Activated CD8-positive, alpha-beta T cell treated with anti-CD3 and anti-CD28 coated beads for 36 hours (primary cell): Measurements from ENCODE around the gene PITPNC1. TPM values are rescaled to one million over a fixed set of nuclear protein-coding genes. Genes with fewer than 3 reads are reported as not detected.

ENCODE experiments used
- ATAC-seq: fragments of 200-7000 bp; cut with Tn5 transposase; one replicate; pipeline ENCODE4 v1.10.0; 2021; ENCODE audit warnings: mild to moderate bottlenecking, moderate library complexity
- CTCF ChIA-PET: fragments of 350-600 bp; sonication (Branson Sonifier 250); formaldehyde crosslinking; loops from one replicate; lab custom pipeline; 2021; ENCODE audit warnings: antibody characterized with exemption; lab: Charles Lee
- POLR2A ChIA-PET: fragments of 350-600 bp; sonication (Branson Sonifier 250); formaldehyde crosslinking; loops from one replicate; lab custom pipeline; 2021; ENCODE audit warnings: antibody characterized with exemption; lab: Charles Lee
- DNase-seq: peaks from one replicate; pipeline ENCODE4 v3.0.0-alpha.2; 2020
- H3K27ac Mint-ChIP-seq: one replicate; pipeline ENCODE4 v1.8.0; 2021; ENCODE audit warnings: mild to moderate bottlenecking, mixed read lengths
- H3K27me3 Mint-ChIP-seq: one replicate; pipeline ENCODE4 v1.8.0; 2021; ENCODE audit warnings: mixed read lengths
- H3K36me3 Mint-ChIP-seq: one replicate; pipeline ENCODE4 v1.8.0; 2021; ENCODE audit warnings: low read depth, mixed read lengths
- H3K4me1 Mint-ChIP-seq: one replicate; pipeline ENCODE4 v1.8.0; 2021; ENCODE audit warnings: low read depth, mixed read lengths
- H3K4me3 Mint-ChIP-seq: one replicate; pipeline ENCODE4 v1.8.0; 2021; ENCODE audit warnings: mild to moderate bottlenecking, moderate library complexity, mixed read lengths
- H3K9me3 Mint-ChIP-seq: one replicate; pipeline ENCODE4 v1.8.0; 2021; ENCODE audit warnings: mixed read lengths
- intact Hi-C: fragments of 100-400 bp; cut with micrococcal nuclease; formaldehyde crosslinking; loops from one replicate; pipeline ENCODE4 v1.10.0; 2022
- total RNA-seq, 2 experiments: library from RNA; stranded (reverse); gene quantifications; one replicate each; pipeline ENCODE4 v1.2.3, GENCODE V29; 2021
- TF ChIP-seq, protein P1 (sequence below): fragments of 200-600 bp; IDR thresholded peaks from one replicate; pipeline ENCODE4 v1.8.0; 2022; ENCODE audit warnings: antibody characterized with exemption, mild to moderate bottlenecking

PITPNC1 gene
- total RNA-seq, 2 experiments from 2014 or later: 51.8 to 56.3 TPM

DNA sequence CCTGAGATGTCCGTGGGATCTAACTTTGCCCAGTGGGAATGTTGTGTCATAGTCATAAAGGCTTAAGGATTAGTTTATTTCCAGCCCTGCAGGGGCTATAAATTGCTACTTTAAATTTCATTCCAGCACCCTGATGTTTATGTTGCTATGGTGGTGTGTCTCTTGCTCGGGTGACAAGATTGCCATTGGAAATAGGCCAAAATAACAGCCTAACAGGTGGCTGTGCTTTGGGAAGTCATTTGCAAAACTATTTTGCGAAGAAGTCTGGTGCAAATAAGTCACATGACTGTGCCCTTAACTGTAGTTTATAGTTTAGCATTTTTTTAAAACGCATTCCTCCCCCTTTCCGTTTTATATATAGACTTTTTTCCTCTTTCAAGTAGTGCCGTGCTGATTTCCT, 23.1 kb downstream of the PITPNC1 start:
- intact Hi-C loops: no loop called here
- Mint-ChIP-seq H3K27me3 (no peaks in the 10 kb centered on the region), H3K27ac (peak overlapping the region; percentile 82), H3K4me3 (peak overlapping the region; percentile 54), H3K9me3 (no peaks in the 10 kb centered on the region), H3K36me3 (peaks cover 30% of the 10 kb centered on the region), H3K4me1 (peaks cover 79% of the 10 kb centered on the region)
- DNase-seq (no peak), ATAC-seq (no peak)
- CTCF ChIA-PET: interaction anchor here (1.4 to 1.9 kb wide), 2 partner anchors 21 to 76 kb away, joined by 4 to 9 read pairs; no protein-coding TSS in a partner anchor
- TF ChIP-seq, protein P1, sequence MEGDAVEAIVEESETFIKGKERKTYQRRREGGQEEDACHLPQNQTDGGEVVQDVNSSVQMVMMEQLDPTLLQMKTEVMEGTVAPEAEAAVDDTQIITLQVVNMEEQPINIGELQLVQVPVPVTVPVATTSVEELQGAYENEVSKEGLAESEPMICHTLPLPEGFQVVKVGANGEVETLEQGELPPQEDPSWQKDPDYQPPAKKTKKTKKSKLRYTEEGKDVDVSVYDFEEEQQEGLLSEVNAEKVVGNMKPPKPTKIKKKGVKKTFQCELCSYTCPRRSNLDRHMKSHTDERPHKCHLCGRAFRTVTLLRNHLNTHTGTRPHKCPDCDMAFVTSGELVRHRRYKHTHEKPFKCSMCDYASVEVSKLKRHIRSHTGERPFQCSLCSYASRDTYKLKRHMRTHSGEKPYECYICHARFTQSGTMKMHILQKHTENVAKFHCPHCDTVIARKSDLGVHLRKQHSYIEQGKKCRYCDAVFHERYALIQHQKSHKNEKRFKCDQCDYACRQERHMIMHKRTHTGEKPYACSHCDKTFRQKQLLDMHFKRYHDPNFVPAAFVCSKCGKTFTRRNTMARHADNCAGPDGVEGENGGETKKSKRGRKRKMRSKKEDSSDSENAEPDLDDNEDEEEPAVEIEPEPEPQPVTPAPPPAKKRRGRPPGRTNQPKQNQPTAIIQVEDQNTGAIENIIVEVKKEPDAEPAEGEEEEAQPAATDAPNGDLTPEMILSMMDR: no peak
- POLR2A ChIA-PET: interaction anchor here (1.1 to 1.4 kb wide), 2 partner anchors 43 to 78 kb away, joined by 3 to 4 read pairs; no protein-coding TSS in a partner anchor

DNA sequence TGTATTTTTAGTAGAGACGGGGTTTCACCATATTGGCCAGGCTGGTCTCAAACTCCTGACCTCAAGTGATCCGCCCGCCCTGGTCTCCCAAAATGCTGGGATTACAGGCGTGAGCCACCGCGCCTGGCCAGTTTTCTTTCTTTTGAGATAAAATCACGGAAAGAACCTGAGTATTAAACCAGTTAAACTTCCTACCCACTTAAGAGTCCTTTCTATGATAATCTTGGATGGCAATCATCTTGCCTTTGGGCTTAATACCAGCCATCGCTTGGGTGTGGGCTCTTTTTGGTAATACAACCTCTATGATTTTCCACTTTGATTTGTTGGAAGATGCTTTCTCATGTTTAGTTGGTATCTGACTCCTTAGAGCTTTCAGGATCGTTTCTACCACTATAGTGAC, 24.0 kb downstream of the PITPNC1 start:
- POLR2A ChIA-PET: interaction anchor here (1.1 to 1.4 kb wide), 3 partner anchors 24 to 77 kb away, joined by 3 to 4 read pairs (median 3); partner anchors contain the start of gene PITPNC1
- CTCF ChIA-PET: interaction anchor here (1.4 to 1.9 kb wide), 3 partner anchors 10 to 75 kb away, joined by 3 to 9 read pairs (median 4); no protein-coding TSS in a partner anchor
- TF ChIP-seq, protein P1: no peak

DNA sequence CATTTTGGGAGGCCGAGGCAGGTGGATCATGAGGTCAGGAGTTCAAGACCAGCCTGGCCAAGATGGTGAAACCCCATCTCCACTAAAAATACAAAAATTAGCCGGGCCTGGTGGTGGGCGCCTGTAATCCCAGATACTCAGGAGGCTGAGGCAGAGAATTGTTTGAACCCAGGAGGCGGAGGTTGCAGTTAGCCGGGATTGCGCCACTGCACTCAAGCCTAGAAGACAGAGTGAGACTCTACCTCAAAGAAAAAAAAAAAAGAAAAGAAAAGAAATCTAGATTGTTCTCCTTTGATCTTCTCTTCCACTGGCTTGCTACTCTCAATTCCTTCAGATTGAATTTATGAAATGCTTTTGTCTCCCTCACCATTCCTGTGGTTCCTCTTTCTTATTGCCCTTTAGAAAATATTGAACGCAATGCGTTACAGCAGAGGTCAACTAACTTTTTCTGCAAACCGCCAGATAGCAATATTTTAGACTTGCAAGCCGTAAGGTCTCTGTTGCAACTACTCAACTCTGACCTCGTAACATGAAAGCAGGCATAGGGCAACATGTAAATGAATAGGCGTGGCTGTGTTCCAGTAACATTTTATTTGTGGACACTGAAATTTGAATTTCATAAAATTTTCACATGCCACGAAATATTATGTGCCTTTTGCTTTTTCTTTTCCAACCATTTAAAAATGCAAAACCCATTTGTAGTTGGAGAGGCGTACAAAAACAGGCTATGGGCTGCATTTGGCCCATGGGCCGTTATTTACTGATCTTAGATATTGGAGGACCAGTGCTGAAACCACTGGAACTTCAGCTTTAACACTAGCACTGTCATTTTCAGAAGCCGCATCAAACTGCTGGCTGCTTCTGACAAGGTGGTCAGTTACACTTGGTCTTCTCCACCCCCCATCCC, 24.8 kb downstream of the PITPNC1 start:
- no peak for DNase-seq
- POLR2A ChIA-PET: interaction anchor here (1.0 to 1.4 kb wide), 8 partner anchors 9 to 74 kb away, joined by 3 to 6 read pairs (median 4); partner anchors contain the start of gene PITPNC1
- Mint-ChIP-seq H3K4me3 (peak overlapping the region; percentile 54), H3K4me1 (peaks cover 81% of the 10 kb centered on the region), H3K27me3 (no peaks in the 10 kb centered on the region), H3K27ac (peak overlapping the region; percentile 90), H3K36me3 (peaks cover 33% of the 10 kb centered on the region), H3K9me3 (no peaks in the 10 kb centered on the region)
- peak; percentile 37 for ATAC-seq
- CTCF ChIA-PET: interaction anchor here (0.7 to 1.9 kb wide), 4 partner anchors 11 to 74 kb away, joined by 3 to 9 read pairs (median 4); partner anchors contain the start of gene PITPNC1
- intact Hi-C loops: no loop called here
- TF ChIP-seq, protein P1: no peak

More for the DNA sequence above, 24.0 kb downstream of the PITPNC1 start:
- ATAC-seq (no peak), DNase-seq (no peak)
- peaks cover 75% of the 10 kb centered on the region for H3K4me1 Mint-ChIP-seq
- no peaks in the 10 kb centered on the region for H3K27me3 Mint-ChIP-seq
- H3K36me3 Mint-ChIP-seq: peaks cover 30% of the 10 kb centered on the region
- no peaks in the 10 kb centered on the region for H3K9me3 Mint-ChIP-seq
- H3K4me3 Mint-ChIP-seq: peak overlapping the region; percentile 54
- intact Hi-C loops: no loop called here
- peak overlapping the region; percentile 90 for H3K27ac Mint-ChIP-seq

DNA sequence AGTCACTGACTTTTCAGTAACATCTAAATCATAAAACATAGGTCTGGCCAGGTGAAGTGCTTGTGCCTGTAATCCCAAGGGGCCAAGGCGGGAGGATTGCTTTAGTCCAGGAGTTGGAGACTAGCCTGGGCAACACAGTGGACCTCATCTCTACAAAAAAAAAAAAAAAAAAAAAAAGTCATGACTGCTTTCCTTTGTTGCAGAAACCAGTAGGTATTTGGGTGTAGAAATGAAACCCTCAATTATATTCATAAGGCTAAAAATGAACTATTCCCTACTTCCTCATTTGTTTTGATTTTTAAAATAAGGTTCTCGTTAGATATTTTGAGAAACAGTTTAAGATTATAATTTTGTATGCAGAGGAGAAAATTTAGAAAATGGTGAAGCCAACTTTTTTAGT, 26.0 kb downstream of the PITPNC1 start:
- intact Hi-C loops: no loop called here
- Mint-ChIP-seq H3K4me1 (peaks cover 80% of the 10 kb centered on the region), H3K4me3 (peak overlapping the region; percentile 54), H3K9me3 (no peaks in the 10 kb centered on the region), H3K36me3 (peaks cover 28% of the 10 kb centered on the region), H3K27me3 (no peaks in the 10 kb centered on the region), H3K27ac (peak overlapping the region; percentile 90)
- TF ChIP-seq, protein P1: no peak
- ATAC-seq (no peak), DNase-seq (no peak)
- ChIA-PET CTCF (no interaction called here), POLR2A (interaction anchor here (1.2 to 1.4 kb wide), 4 partner anchors 10 to 40 kb away, joined by 3 to 6 read pairs (median 4); no protein-coding TSS in a partner anchor)
